NCI-H524 (cell line): ENCODE results near the gene SLC26A8.
"Not testable (repeated sequence)": the region's sequence is repeated elsewhere in the genome, so short reads cannot be mapped to it uniquely, and the experiment has no call there.

Experiments used
- DNase-seq, 2 experiments: peaks; one replicate each; lab custom pipeline; 2025; lab: John Stamatoyannopoulos, UW

Gene SLC26A8

GRCh38 chr6:35943390-35943789 is 81.1 kb downstream of the SLC26A8 start:
- DNase-seq: no peak

GRCh38 chr6:35942355-35942754 is 82.1 kb downstream of the SLC26A8 start:
- DNase-seq: no peak

DNA sequence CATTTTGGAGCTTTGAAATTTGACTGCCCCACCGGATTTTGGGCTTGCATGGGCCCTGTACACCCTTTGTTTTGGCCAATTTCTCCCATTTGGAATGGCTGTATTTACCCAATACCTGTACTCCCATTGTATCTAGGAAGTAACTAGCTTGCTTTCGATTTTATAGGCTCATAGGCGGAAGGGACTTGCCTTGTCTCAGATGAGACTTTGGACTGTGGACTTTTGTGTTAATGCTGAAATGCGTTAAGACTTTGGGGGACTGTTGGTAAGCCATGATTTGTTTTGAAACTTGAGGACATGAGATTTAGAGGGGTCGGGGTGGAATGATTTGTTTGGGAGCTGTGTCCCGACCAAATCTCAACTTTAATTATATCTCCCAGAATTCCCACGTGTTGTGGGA is 83.3 kb downstream of the SLC26A8 start:
- not testable (repeated sequence) for DNase-seq

DNA sequence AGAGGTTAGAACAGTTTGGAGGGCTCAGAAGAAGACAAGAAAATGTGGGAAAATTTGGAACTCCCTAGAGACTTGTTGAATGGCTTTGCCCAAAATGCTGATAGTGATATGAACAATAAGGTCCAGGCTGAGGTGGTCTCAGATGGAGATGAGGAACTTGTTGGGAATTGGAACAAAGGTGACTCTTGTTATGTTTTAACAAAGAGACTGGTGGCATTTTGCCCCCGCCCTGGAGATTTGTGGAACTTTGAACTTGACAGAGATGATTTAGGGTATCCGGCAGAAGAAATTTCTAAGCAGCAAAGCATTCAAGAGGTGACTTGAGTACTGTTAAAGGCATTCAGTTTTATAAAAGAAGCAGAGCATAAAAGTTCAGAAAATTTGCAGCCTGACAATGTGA is 84.4 kb downstream of the SLC26A8 start:
- DNase-seq: not testable (repeated sequence)

- not testable (repeated sequence) for DNase-seq
Measured at GRCh38 chr6:35939259-35939658, 85.2 kb downstream of the SLC26A8 start.

DNA sequence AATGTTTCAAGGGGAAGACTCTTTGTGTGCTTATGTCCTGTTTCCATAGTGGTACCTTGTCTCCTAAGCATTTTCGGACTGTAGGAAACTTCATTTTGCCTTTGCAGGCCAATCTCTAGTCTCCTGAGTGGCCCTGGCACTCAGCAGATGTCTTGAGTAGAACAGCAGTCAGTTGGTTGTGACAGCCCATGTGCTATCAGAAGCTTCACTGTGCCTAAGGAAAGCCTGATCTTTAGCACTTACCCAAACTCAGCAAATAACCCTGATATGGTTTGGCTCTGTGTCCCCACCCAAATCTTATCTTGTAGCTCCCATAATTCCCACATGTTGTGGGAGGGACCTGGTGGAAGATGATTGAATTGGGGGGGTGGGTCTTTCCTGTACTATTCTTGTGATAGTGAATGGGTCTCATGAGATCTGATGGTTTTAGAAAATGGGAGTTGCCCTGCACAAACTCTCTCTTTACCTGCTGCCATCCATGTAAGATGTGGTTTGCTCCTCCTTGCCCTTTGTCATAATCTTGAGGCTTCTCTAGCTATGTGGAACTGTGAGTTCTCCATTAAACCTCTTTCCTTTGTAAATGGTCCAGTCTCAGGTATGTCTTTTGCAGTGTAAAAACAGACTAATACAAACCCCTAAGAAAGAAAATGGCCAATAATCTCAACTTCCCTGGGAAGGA is 87.6 kb downstream of the SLC26A8 start:
- DNase-seq: no peak

- no peak for DNase-seq
Measured at GRCh38 chr6:35935469-35935868, 89.0 kb downstream of the SLC26A8 start.

DNA sequence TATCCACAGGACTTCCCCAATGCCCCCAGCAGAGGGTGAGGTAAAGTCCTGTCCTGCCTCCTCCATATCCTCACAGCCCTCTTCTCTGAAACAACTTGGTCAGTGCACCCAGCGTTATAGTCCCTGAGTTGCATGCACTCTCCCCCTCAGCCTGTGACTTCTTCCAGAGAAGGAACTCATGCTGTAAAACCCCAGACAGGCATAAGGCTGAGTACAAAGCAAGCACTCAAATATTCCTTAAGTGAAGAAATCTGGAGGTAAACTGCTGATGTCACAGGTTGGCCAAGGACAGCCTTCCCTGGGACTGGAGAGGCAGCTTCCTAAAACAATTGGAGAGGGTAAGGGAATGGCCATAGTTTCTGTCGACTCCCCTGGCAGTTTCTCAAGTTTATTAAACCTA is 90.6 kb downstream of the SLC26A8 start:
- no peak for DNase-seq

GRCh38 chr6:35931873-35932272 is 92.6 kb downstream of the SLC26A8 start:
- DNase-seq: not testable (repeated sequence)

DNA sequence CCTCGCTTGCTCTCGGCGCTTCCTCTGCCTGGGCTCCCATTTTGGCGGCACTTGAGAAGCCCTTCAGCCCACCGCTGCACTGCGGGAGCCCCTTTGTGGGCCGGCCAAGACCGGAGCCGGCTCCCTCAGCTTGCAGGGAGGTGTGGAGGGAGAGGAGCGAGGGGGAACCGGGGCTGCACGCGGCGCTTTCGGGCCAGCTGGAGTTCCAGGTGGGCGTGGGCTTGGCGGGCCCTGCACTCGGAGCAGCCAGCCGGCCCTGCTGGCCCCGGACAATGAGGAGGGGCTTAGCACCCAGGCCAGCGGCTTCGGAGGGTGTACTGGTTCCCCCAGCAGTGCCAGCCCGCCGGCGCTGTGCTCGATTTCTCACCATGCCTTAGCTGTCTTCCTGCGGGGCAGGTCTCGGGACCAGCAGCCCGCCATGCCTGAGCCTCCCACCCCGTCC is 93.3 kb downstream of the SLC26A8 start:
- peak in 1 of 2 experiments; percentile 35 for DNase-seq

DNA sequence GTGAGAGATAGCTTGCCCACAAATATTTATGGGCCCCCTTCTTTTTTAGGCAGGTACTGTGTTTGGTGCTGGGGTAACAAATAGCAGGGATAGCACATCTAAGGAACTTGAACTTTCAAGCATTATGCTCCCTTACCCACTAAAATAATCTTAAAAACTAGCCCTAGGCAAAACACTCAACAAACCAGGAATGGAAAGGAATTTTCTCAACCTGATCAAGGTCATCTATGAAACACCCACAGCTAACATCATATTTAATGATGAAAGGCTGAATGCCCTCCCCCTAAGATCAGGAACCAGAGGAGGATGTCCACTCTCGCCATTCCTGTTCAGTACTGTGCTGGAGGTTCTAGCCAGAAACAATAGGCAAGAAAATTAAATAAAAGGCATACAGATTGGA is 94.8 kb downstream of the SLC26A8 start:
- DNase-seq: no peak

GRCh38 chr6:35926509-35927215 is 97.8 kb downstream of the SLC26A8 start:
- DNase-seq: no peak

DNA sequence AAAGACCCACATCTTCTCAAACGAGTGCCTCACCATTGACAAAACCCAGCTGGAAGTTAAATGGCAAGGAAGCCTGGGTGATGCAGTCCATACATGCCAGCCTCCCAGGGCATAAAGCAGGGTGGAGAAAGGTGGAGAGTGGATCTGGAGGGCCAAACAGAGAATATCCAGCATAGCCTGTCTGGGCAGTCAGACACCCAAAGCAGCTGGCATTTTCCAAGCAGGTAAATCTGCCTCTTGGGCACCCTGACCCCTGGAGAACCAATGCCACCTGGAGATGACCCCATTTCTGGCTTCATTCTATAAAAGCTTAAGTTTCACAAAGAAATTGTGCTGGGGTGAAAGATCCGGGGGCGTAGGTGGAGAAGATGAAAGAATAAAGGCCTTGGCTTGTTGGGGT is 98.5 kb downstream of the SLC26A8 start:
- no peak for DNase-seq

DNA sequence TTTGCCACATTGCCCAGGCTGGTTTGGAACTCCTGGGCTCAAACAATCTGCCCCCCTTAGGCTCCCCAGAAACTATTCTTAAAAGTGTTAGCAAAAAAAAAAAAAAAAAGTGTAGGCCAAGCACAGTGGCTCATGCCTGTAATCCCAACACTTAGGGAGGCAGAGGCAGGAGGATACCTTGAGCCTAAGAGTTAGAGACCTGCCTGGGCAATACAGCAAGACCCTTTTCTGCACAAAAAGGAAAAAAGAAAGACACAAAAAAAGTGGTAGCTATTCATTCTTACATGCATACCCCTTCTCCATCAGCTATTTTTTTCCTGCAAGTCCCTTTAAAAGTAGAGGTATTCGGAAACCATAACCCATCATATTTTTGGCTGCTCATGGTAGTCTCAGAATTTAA is 100.3 kb downstream of the SLC26A8 start:
- no peak for DNase-seq

GRCh38 chr6:35922139-35922554 is 102.3 kb downstream of the SLC26A8 start:
- DNase-seq: no peak

GRCh38 chr6:35920793-35921732 is 103.4 kb downstream of the SLC26A8 start, which contains the start of gene SRPK1:
SRPK1 (minus strand) TSS chr6:35921098; CDS start chr6:35921056, 42 bp downstream.
- DNase-seq: peak; percentile 78 to 85

GRCh38 chr6:35919827-35920751 is 104.4 kb downstream of the SLC26A8 start:
- DNase-seq: peak; percentile 6 to 23

- DNase-seq: no peak
Measured at GRCh38 chr6:35919085-35919826, 105.2 kb downstream of the SLC26A8 start.

DNA sequence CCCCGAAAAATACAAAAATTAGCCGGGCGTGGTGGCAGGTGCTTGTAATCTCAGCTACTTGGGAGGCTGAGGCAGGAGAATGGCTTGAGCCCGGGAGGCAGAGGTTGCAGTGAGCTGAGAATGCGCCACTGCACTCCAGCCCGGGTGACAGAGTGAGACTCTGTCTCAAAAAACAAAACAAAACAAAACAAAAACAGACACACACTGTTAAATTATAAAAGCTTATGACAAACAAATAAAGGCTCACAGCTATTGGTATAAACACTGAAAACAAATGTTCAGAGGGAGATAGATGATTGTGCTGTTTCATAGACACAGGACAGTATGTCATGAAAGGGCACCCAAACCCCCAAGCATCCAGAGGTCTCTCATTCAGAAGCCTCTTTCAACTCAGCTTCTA is 107.5 kb downstream of the SLC26A8 start:
- DNase-seq: not testable (repeated sequence)

DNA sequence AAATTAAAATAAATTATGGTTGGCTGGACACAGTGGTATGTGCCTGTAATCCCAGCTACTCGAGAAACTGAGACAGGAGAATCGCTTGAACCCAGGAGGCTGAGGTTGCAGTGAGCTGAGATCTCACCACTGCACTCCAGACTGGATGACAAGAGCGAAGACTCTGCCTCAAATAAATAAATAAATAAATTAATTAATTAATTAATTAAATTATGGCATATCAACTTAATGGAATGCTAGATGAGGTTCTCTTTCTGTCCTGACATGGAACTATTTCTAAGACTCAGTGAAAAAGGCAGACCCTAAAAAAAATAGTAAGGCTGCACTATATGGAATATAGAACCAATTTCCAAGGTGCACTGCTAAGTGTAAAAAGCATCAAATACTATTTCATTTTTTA is 108.4 kb downstream of the SLC26A8 start:
- no peak for DNase-seq
